K562 (cell line): ENCODE results near the gene MEA1. TPM values are rescaled to one million over a fixed set of nuclear protein-coding genes. Genes with fewer than 3 reads are reported as not detected.
A peak's percentile ranks its signal among the peaks of the same experiment; 100 is the strongest.

ENCODE experiments used
- ATF1 ChIP-seq, 2 experiments: fragments of 450-650 bp in 1 of 2; IDR thresholded peaks; 2 replicates each; pipeline ENCODE4 v1.6.1; 2016; ENCODE audit warnings: missing compliant biosample characterization in 1 of 2, missing genetic modification characterization in 1 of 2
- CC2D1A ChIP-seq: fragments of 450-650 bp; IDR thresholded peaks from 2 replicates; pipeline ENCODE4 v1.6.1; 2017; ENCODE audit warnings: mild to moderate bottlenecking
- ESRRA ChIP-seq: fragments of 450-650 bp; IDR thresholded peaks from 2 replicates; pipeline ENCODE4 v1.6.1; 2014; ENCODE audit warnings: low read depth, mild to moderate bottlenecking, moderate library complexity, borderline replicate concordance
- EZH2 ChIP-seq: IDR thresholded peaks from 2 replicates; pipeline ENCODE4 v1.6.1; 2012; ENCODE audit warnings: low read depth, mild to moderate bottlenecking, inconsistent platforms, low read length, borderline replicate concordance
- FOXM1 ChIP-seq, 2 experiments: fragments of 450-650 bp in 1 of 2; sonication (generic) in 1 of 2; formaldehyde crosslinking in 1 of 2; IDR thresholded peaks; 2 replicates each; pipeline versions ENCODE4 v1.6.1 to v1.9.0; 2017 to 2022; ENCODE audit warnings: low read depth in 2 of 2, mild to moderate bottlenecking in 2 of 2, missing genetic modification reagents in 1 of 2, moderate library complexity in 1 of 2
- HDAC3 ChIP-seq: fragments of 450-650 bp; IDR thresholded peaks from 2 replicates; pipeline ENCODE4 v1.6.1; 2018; ENCODE audit warnings: borderline replicate concordance, mild to moderate bottlenecking, moderate library complexity; ENCODE audit not compliant: partially characterized antibody
- HMG20A ChIP-seq: fragments of 450-650 bp; formaldehyde crosslinking; conservative IDR thresholded peaks from 2 replicates; pipeline ENCODE4 v1.4.0; 2020; ENCODE audit warnings: mild to moderate bottlenecking, mixed read lengths
- POLR2AphosphoS2 ChIP-seq: IDR thresholded peaks from 2 replicates; pipeline ENCODE4 v1.6.1; 2012; ENCODE audit warnings: low read length, improper control_type of control experiment
- PURB ChIP-seq: sonication (generic); formaldehyde crosslinking; IDR thresholded peaks from 2 replicates; pipeline ENCODE4 v1.9.0; 2021; ENCODE audit warnings: low read depth, mild to moderate bottlenecking, missing genetic modification reagents
- TAF15 ChIP-seq: fragments of 200-400 bp; formaldehyde crosslinking; IDR thresholded peaks from 2 replicates; pipeline ENCODE4 v1.6.1; 2017; ENCODE audit warnings: mild to moderate bottlenecking, low read depth, low read length, moderate library complexity
- ZNF124 ChIP-seq: sonication (generic); formaldehyde crosslinking; IDR thresholded peaks from 2 replicates; pipeline ENCODE4 v1.8.1; 2022; ENCODE audit warnings: missing genetic modification reagents
- ZNF197 ChIP-seq: fragments of 200-800 bp; sonication (Bioruptor generic); IDR thresholded peaks from 2 replicates; pipeline ENCODE4 v1.6.1; 2016; ENCODE audit warnings: low read depth, missing genetic modification characterization, missing compliant biosample characterization
- ZNF324 ChIP-seq: fragments of 250-450 bp; sonication (Bioruptor Pico); IDR thresholded peaks from 2 replicates; pipeline ENCODE4 v1.4.0; 2020; ENCODE audit warnings: mild to moderate bottlenecking
- ZNF384 ChIP-seq: IDR thresholded peaks from 2 replicates; pipeline ENCODE4 v1.6.1; 2012; ENCODE audit warnings: low read depth, low read length, improper control_type of control experiment
- polyA plus RNA-seq, 8 experiments: library from polyadenylated mRNA; depleted of rRNA in 4 of 8; stranded (reverse) in 5 of 8; unstranded in 3 of 8; fragments of >200 nt; fragmentation: Nextera tagmentation in 2 of 8; fragmentation: Illumina TruSeq in 1 of 8; extraction: Ambion mirVana in 2 of 8; extraction: Trizol in 1 of 8; gene quantifications; 2 replicates each; pipeline versions ENCODE4 v1.2.1 to v1.2.3, GENCODE V29; 2011 to 2014; ENCODE audit warnings: inconsistent platforms in 1 of 8, missing spikeins in 1 of 8
- total RNA-seq, 7 experiments: library from RNA; depleted of rRNA in 6 of 7; stranded (reverse); fragments of >200 nt in 6 of 7; fragmentation: Illumina TruSeq in 2 of 7; extraction: Trizol in 2 of 7; gene quantifications; 2 replicates each; pipeline versions ENCODE4 v1.2.1 to v1.2.3, GENCODE V29; 2011 to 2021; ENCODE audit warnings: low replicate concordance in 1 of 7
- TF ChIP-seq, protein P1 (sequence below), 2 experiments: fragments of 450-650 bp; IDR thresholded peaks; 2 replicates each; pipeline ENCODE4 v1.6.1; 2018; ENCODE audit warnings: mild to moderate bottlenecking in 2 of 2, low read depth in 1 of 2; ENCODE audit not compliant: partially characterized antibody in 2 of 2
- TF ChIP-seq, protein P2 (sequence below): fragments of 450-650 bp; formaldehyde crosslinking; IDR thresholded peaks from 2 replicates; pipeline ENCODE4 v1.4.0; 2022; ENCODE audit warnings: missing genetic modification characterization
- TF ChIP-seq, protein P3 (sequence below): fragments of 250-450 bp; sonication (Bioruptor Pico); IDR thresholded peaks from 2 replicates; pipeline ENCODE4 v1.4.0; 2020
- TF ChIP-seq, protein P4 (sequence below): fragments of 450-650 bp; formaldehyde crosslinking; IDR thresholded peaks from 2 replicates; pipeline ENCODE4 v1.4.0; 2022; ENCODE audit warnings: missing genetic modification characterization

MEA1 gene
- total and polyA plus RNA-seq, 9 of the 15 experiments (the other 6 are each of a cell fraction or from before 2014, with no cell fraction given), result 86.8 to 210 (median 152) TPM

DNA sequence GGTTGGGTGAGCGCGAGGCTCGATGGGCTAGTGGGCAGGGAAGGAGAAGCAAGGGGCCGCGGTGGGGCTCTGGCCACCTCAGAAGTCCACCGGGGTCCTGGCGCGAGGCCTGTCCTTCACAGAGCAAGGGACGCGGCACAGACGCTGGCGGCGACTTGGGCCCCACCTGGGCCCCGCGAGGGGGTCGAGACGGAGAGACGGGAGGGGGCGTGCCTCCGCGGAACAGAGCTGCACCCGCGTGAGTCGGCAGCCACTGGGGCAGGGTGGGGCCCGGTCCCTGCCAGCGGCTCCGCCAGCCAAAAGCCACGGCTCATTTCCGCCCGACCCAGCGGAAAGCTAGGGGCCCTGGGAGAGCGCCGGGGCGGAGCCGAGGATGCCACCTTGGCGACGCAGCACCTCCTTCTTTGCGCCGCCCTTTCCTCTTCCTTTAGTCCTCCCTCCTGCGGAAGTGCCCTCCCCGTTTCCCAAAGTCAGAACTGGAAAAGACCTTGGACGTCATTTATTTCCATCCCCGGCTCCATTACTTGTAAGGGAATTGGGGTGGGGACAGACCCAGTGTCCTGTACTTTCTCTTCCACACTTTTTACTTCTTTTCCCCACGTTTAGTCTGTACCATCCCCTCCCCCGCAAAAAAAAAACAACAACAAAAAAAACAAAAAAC, 39.9 kb upstream of the MEA1 start, which contains the start of gene CUL7 (continued):
- TF ChIP-seq, protein P1, sequence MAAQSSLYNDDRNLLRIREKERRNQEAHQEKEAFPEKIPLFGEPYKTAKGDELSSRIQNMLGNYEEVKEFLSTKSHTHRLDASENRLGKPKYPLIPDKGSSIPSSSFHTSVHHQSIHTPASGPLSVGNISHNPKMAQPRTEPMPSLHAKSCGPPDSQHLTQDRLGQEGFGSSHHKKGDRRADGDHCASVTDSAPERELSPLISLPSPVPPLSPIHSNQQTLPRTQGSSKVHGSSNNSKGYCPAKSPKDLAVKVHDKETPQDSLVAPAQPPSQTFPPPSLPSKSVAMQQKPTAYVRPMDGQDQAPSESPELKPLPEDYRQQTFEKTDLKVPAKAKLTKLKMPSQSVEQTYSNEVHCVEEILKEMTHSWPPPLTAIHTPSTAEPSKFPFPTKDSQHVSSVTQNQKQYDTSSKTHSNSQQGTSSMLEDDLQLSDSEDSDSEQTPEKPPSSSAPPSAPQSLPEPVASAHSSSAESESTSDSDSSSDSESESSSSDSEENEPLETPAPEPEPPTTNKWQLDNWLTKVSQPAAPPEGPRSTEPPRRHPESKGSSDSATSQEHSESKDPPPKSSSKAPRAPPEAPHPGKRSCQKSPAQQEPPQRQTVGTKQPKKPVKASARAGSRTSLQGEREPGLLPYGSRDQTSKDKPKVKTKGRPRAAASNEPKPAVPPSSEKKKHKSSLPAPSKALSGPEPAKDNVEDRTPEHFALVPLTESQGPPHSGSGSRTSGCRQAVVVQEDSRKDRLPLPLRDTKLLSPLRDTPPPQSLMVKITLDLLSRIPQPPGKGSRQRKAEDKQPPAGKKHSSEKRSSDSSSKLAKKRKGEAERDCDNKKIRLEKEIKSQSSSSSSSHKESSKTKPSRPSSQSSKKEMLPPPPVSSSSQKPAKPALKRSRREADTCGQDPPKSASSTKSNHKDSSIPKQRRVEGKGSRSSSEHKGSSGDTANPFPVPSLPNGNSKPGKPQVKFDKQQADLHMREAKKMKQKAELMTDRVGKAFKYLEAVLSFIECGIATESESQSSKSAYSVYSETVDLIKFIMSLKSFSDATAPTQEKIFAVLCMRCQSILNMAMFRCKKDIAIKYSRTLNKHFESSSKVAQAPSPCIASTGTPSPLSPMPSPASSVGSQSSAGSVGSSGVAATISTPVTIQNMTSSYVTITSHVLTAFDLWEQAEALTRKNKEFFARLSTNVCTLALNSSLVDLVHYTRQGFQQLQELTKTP (IDR thresholded peaks at IDR 0.05; ENCODE audit: low read depth in 1 of 2, partially characterized antibody in 2 of 2), result peak; percentile 37 to 59
- TF ChIP-seq PURB (CRISPR knock-in tag) (no peak), FOXM1 (IDR thresholded peaks at IDR 0.05; ENCODE audit: low read depth) (no peak), FOXM1 (CRISPR knock-in tag; IDR thresholded peaks at IDR 0.05; ENCODE audit: low read depth) (no peak), ESRRA (peak; percentile 86), ZNF197 (CRISPR knock-in tag) (0 out of 2 replicates have a peak, but pooled peaks have one; percentile 12), TAF15 (no peak), HDAC3 (peak; percentile 65), ZNF384 (peak; percentile 35; the same call in 1 of the 2 replicates), ZNF324 (peak; percentile 82), ATF1 (CRISPR knock-in tag; IDR thresholded peaks at IDR 0.05) (no peak), ATF1 (tag; IDR thresholded peaks at IDR 0.05) (peak; percentile 83), ZNF124 (CRISPR knock-in tag) (no peak), CC2D1A (peak; percentile 92; the same call in 1 of the 2 replicates), EZH2 (no peak), HMG20A (CRISPR knock-in tag) (no peak), POLR2AphosphoS2 (peak; percentile 99)
- TF ChIP-seq, protein P2, sequence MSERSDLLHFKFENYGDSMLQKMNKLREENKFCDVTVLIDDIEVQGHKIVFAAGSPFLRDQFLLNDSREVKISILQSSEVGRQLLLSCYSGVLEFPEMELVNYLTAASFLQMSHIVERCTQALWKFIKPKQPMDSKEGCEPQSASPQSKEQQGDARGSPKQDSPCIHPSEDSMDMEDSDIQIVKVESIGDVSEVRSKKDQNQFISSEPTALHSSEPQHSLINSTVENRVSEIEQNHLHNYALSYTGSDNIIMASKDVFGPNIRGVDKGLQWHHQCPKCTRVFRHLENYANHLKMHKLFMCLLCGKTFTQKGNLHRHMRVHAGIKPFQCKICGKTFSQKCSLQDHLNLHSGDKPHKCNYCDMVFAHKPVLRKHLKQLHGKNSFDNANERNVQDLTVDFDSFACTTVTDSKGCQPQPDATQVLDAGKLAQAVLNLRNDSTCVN (CRISPR knock-in tag), result peak; percentile 75; the same call in 1 of the 2 replicates
- TF ChIP-seq, protein P3, sequence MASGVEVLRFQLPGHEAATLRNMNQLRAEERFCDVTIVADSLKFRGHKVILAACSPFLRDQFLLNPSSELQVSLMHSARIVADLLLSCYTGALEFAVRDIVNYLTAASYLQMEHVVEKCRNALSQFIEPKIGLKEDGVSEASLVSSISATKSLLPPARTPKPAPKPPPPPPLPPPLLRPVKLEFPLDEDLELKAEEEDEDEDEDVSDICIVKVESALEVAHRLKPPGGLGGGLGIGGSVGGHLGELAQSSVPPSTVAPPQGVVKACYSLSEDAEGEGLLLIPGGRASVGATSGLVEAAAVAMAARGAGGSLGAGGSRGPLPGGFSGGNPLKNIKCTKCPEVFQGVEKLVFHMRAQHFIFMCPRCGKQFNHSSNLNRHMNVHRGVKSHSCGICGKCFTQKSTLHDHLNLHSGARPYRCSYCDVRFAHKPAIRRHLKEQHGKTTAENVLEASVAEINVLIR (CRISPR knock-in tag), result peak; percentile 28; the same call in 1 of the 2 replicates
- TF ChIP-seq, protein P4, sequence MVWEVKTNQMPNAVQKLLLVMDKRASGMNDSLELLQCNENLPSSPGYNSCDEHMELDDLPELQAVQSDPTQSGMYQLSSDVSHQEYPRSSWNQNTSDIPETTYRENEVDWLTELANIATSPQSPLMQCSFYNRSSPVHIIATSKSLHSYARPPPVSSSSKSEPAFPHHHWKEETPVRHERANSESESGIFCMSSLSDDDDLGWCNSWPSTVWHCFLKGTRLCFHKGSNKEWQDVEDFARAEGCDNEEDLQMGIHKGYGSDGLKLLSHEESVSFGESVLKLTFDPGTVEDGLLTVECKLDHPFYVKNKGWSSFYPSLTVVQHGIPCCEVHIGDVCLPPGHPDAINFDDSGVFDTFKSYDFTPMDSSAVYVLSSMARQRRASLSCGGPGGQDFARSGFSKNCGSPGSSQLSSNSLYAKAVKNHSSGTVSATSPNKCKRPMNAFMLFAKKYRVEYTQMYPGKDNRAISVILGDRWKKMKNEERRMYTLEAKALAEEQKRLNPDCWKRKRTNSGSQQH (CRISPR knock-in tag), result peak; percentile 93
